ENCODE measurements around the gene CDC25B. TPM values are rescaled to one million over a fixed set of nuclear protein-coding genes. Genes with fewer than 3 reads are reported as not detected.

CDC25B gene
- total and polyA plus RNA-seq, 4 donors, result 4.4 to 12.9 (median 9.2) TPM

DNA sequence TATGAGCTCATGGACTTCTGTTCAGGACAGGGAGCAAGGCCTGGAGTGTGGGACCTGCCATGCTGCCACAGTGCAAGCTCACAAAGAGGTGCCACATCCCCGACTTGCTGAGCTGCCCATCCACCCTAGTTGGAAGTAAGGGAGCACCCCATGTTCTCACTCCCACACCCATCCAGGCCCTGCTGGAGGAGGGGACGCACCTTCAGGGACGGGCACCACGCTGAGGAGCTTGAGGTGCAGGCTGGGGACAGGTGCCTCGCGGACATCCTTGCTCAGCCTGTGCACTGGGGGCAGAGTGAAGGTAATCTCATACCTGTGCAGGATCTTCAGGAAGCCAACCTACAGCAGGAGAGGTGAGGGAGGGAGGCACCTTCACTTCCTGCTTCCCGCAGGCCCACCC is 40.8 kb upstream of the CDC25B start:
- DNase-seq (ENCODE audit: low spot score), result no peak
- peaks cover 1 to 18% (median 14%) of the 10 kb centered on the region in 4 donors for H3K4me1 ChIP-seq (ENCODE audit: control insufficient read depth in 4 of 4, insufficient read depth in 4 of 4, low read length in 3 of 4)
- 96% methylated on average over 7 of the region's 7 CpGs for WGBS
- no peak overlapping the region for H3K27ac ChIP-seq (ENCODE audit: low read depth in 1 of 2, low read length in 2 of 2)
- no peak overlapping the region for H3K9ac ChIP-seq (ENCODE audit: low read depth in 1 of 2, low read length in 2 of 2)
- H3K9me3 ChIP-seq (ENCODE audit: control insufficient read depth in 4 of 4, low read length in 3 of 4), result no peaks in the 10 kb centered on the region
- no peaks in the 10 kb centered on the region for H3K27me3 ChIP-seq (ENCODE audit: control insufficient read depth in 4 of 4, insufficient read depth in 4 of 4, low read length in 3 of 4)
- TF ChIP-seq HNF4A (conservative IDR thresholded peaks at IDR 0.05) (no peak), CTCF (IDR thresholded peaks at IDR 0.05; ENCODE audit: low read depth, low read length, missing input control) (no peak), YY1 (IDR thresholded peaks at IDR 0.05) (no peak), HNF4G (IDR thresholded peaks at IDR 0.05) (no peak), FOXA1 (IDR thresholded peaks at IDR 0.05) (no peak), REST (IDR thresholded peaks at IDR 0.05) (no peak)
- H3K4me3 ChIP-seq (ENCODE audit: low read depth in 1 of 3, low read length in 3 of 3), result no peak overlapping the region
- peaks cover 0 to 3% (median 0%) of the 10 kb centered on the region in 4 donors for H3K36me3 ChIP-seq (ENCODE audit: control insufficient read depth in 4 of 4, insufficient read depth in 3 of 4, low read depth in 1 of 4, low read length in 3 of 4)

DNA sequence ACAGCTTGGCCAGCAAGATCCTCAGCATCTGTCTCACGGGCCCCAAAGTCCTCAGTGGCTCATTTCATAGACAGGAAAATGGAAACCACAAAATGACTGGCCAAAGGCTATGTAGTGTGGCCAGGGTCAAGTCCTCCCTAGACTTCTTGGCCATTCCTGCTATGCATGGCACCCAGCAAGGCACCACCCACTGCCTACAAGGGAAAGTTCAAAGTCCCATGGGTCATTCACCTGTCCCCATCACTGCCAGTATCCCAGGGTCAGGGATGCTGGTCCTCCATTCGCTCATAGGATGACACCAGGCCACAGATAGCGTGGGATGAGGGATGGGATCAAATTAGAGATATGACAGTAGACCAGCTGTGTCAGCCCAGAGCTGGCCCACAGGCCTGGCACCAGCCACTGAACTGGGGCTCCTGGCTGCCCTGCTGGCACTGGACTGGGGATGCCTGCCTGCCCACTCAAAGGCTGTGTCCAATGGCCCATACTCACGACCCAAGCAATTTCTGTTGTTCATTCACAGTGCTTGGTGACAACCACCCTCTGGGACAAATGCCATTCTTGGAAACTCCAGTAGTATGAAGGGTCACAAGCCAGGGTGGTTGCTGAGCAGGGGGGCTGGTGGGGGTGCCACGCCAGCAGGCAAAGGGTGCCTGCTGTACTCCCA is 40.2 kb upstream of the CDC25B start:
- Histone ChIP-seq H3K27ac (ENCODE audit: low read depth in 1 of 2, low read length in 2 of 2) (no peak overlapping the region), H3K9ac (ENCODE audit: low read depth in 1 of 2, low read length in 2 of 2) (no peak overlapping the region), H3K36me3 (ENCODE audit: control insufficient read depth in 4 of 4, insufficient read depth in 3 of 4, low read depth in 1 of 4, low read length in 3 of 4) (peaks cover 0 to 3% (median 0%) of the 10 kb centered on the region in 4 donors), H3K4me1 (ENCODE audit: control insufficient read depth in 4 of 4, insufficient read depth in 4 of 4, low read length in 3 of 4) (peaks cover 1 to 18% (median 14%) of the 10 kb centered on the region in 4 donors), H3K9me3 (ENCODE audit: control insufficient read depth in 4 of 4, low read length in 3 of 4) (no peaks in the 10 kb centered on the region), H3K27me3 (ENCODE audit: control insufficient read depth in 4 of 4, insufficient read depth in 4 of 4, low read length in 3 of 4) (no peaks in the 10 kb centered on the region), H3K4me3 (ENCODE audit: low read depth in 1 of 3, low read length in 3 of 3) (no peak overlapping the region)
- no peak for DNase-seq (ENCODE audit: low spot score)
- 51% methylated on average over 5 of the region's 5 CpGs for WGBS
- no peak for TF ChIP-seq FOXA1 (IDR thresholded peaks at IDR 0.05)
- TF ChIP-seq HNF4A (conservative IDR thresholded peaks at IDR 0.05), result peak; percentile 31 to 33
- TF ChIP-seq TAF1 (conservative IDR thresholded peaks at IDR 0.05), result no peak
- TF ChIP-seq ATF3 (IDR thresholded peaks at IDR 0.05), result no peak
- peak; percentile 87 to 92 for TF ChIP-seq RXRA (IDR thresholded peaks at IDR 0.05)

DNA sequence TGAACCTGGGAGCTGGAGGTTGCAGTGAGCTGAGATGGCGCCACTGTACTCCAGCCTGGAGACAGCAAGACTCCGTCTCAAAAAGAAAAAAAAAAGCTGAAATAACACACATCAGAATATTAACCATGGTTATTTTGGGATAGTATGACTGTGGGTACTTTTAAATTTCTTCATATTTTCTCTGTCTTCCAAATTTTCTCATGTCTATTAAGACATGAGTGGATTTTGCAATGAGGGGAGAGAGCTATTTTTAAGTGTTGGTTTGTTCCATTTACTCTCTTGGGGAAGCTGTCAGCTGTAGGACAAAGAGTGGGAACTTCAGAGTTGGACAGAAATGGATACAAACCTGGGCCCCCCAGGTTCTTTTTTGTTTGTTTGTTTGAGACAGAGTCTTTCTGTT is 38.8 kb upstream of the CDC25B start:
- Histone ChIP-seq H3K27ac (ENCODE audit: low read depth in 1 of 2, low read length in 2 of 2) (no peak overlapping the region), H3K4me3 (ENCODE audit: low read depth in 1 of 3, low read length in 3 of 3) (no peak overlapping the region), H3K36me3 (ENCODE audit: control insufficient read depth in 4 of 4, insufficient read depth in 3 of 4, low read depth in 1 of 4, low read length in 3 of 4) (peaks cover 0 to 3% (median 0%) of the 10 kb centered on the region in 4 donors)

More for the DNA sequence above, 38.8 kb upstream of the CDC25B start:
- peaks cover 0 to 9% (median 8%) of the 10 kb centered on the region in 4 donors for H3K4me1 ChIP-seq (ENCODE audit: control insufficient read depth in 4 of 4, insufficient read depth in 4 of 4, low read length in 3 of 4)
- TF ChIP-seq HNF4G (IDR thresholded peaks at IDR 0.05), result no peak
- no peak for TF ChIP-seq REST (IDR thresholded peaks at IDR 0.05)
- TF ChIP-seq RAD21 (IDR thresholded peaks at IDR 0.05), result no peak
- no peak for TF ChIP-seq RXRA (IDR thresholded peaks at IDR 0.05)
- no peak for TF ChIP-seq HNF4A (conservative IDR thresholded peaks at IDR 0.05)
- no peak for TF ChIP-seq ATF3 (IDR thresholded peaks at IDR 0.05)
- TF ChIP-seq TAF1 (conservative IDR thresholded peaks at IDR 0.05), result no peak
- no peaks in the 10 kb centered on the region for H3K27me3 ChIP-seq (ENCODE audit: control insufficient read depth in 4 of 4, insufficient read depth in 4 of 4, low read length in 3 of 4)
- 94% methylated on average over 2 of the region's 2 CpGs for WGBS
- DNase-seq (ENCODE audit: low spot score), result no peak
- no peaks in the 10 kb centered on the region for H3K9me3 ChIP-seq (ENCODE audit: control insufficient read depth in 4 of 4, low read length in 3 of 4)
- H3K9ac ChIP-seq (ENCODE audit: low read depth in 1 of 2, low read length in 2 of 2), result no peak overlapping the region
